HEK293 (cell line): Measurements from ENCODE around the gene CCDC183.

Source experiments
- CTCF ChIP-seq: fragments of 450-650 bp; formaldehyde crosslinking; IDR thresholded peaks from 2 replicates; pipeline ENCODE4 v1.5.1; 2016; ENCODE audit warnings: missing biosample characterization, missing genetic modification characterization
- GLIS1 ChIP-seq: fragments of 450-650 bp; formaldehyde crosslinking; IDR thresholded peaks from 2 replicates; pipeline ENCODE4 v1.5.1; 2016; ENCODE audit warnings: missing biosample characterization, missing genetic modification characterization
- REST ChIP-seq: fragments of 450-650 bp; formaldehyde crosslinking; IDR thresholded peaks from 2 replicates; pipeline ENCODE4 v1.5.1; 2016; ENCODE audit warnings: missing biosample characterization, missing genetic modification characterization
- YY2 ChIP-seq: fragments of 450-650 bp; formaldehyde crosslinking; IDR thresholded peaks from 2 replicates; pipeline ENCODE4 v1.5.1; 2016; ENCODE audit warnings: missing biosample characterization, missing genetic modification characterization
- ZFP3 ChIP-seq: fragments of 450-650 bp; formaldehyde crosslinking; IDR thresholded peaks from 2 replicates; pipeline ENCODE4 v1.5.1; 2016; ENCODE audit warnings: low read depth, missing biosample characterization, missing genetic modification characterization
- ZNF558 ChIP-seq: fragments of 450-650 bp; formaldehyde crosslinking; IDR thresholded peaks from 2 replicates; pipeline ENCODE4 v1.5.1; 2016; ENCODE audit warnings: missing biosample characterization, missing genetic modification characterization
- TF ChIP-seq, protein P1 (sequence below): fragments of 450-650 bp; IDR thresholded peaks from 2 replicates; pipeline ENCODE4 v1.5.1; 2018; ENCODE audit warnings: missing biosample characterization, mild to moderate bottlenecking, missing genetic modification characterization

- no peak for TF ChIP-seq GLIS1 (tag by site-specific recombination)
- TF ChIP-seq CTCF: no peak
- no peak for TF ChIP-seq YY2 (tag by site-specific recombination)
- TF ChIP-seq, protein P1, sequence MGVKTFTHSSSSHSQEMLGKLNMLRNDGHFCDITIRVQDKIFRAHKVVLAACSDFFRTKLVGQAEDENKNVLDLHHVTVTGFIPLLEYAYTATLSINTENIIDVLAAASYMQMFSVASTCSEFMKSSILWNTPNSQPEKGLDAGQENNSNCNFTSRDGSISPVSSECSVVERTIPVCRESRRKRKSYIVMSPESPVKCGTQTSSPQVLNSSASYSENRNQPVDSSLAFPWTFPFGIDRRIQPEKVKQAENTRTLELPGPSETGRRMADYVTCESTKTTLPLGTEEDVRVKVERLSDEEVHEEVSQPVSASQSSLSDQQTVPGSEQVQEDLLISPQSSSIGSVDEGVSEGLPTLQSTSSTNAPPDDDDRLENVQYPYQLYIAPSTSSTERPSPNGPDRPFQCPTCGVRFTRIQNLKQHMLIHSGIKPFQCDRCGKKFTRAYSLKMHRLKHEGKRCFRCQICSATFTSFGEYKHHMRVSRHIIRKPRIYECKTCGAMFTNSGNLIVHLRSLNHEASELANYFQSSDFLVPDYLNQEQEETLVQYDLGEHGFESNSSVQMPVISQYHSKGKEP: no peak
- no peak for TF ChIP-seq ZFP3
- no peak for TF ChIP-seq REST (tag by site-specific recombination)
- no peak for TF ChIP-seq ZNF558 (tag by site-specific recombination)
Observed at GRCh38 chr9:136794281-136794999, 1.7 kb upstream of the CCDC183 start.
